IMR-90 (cell line): Measurements from ENCODE around the gene POU2AF2.

ENCODE experiments used
- MXI1 ChIP-seq: IDR thresholded peaks from 2 replicates; pipeline ENCODE4 v1.6.1; 2012; ENCODE audit warnings: low read depth, mild to moderate bottlenecking, low read length, moderate library complexity, borderline replicate concordance
- POLR2A ChIP-seq: IDR thresholded peaks from 2 replicates; pipeline ENCODE4 v1.6.1; 2012; ENCODE audit warnings: mild to moderate bottlenecking, low read depth, low read length
- RAD21 ChIP-seq: IDR thresholded peaks from 2 replicates; pipeline ENCODE4 v1.6.1; 2012; ENCODE audit warnings: low read length, improper control_type of control experiment
- RCOR1 ChIP-seq: IDR thresholded peaks from 2 replicates; pipeline ENCODE4 v1.6.1; 2012; ENCODE audit warnings: mild to moderate bottlenecking, low read length, improper control_type of control experiment; ENCODE audit not compliant: insufficient replicate concordance
- SMC3 ChIP-seq: fragments of 150-350 bp; IDR thresholded peaks from 2 replicates; pipeline ENCODE4 v1.6.1; 2016; ENCODE audit warnings: low read depth, mild to moderate bottlenecking, antibody characterized with exemption, low read length, moderate library complexity
- TF ChIP-seq, protein P1 (sequence below): conservative IDR thresholded peaks from 2 replicates; pipeline ENCODE4 v1.5.1; 2012; ENCODE audit warnings: mild to moderate bottlenecking, low read depth, low read length, improper control_type of control experiment

- no peak for TF ChIP-seq RAD21
- TF ChIP-seq POLR2A: no peak
- TF ChIP-seq, protein P1, sequence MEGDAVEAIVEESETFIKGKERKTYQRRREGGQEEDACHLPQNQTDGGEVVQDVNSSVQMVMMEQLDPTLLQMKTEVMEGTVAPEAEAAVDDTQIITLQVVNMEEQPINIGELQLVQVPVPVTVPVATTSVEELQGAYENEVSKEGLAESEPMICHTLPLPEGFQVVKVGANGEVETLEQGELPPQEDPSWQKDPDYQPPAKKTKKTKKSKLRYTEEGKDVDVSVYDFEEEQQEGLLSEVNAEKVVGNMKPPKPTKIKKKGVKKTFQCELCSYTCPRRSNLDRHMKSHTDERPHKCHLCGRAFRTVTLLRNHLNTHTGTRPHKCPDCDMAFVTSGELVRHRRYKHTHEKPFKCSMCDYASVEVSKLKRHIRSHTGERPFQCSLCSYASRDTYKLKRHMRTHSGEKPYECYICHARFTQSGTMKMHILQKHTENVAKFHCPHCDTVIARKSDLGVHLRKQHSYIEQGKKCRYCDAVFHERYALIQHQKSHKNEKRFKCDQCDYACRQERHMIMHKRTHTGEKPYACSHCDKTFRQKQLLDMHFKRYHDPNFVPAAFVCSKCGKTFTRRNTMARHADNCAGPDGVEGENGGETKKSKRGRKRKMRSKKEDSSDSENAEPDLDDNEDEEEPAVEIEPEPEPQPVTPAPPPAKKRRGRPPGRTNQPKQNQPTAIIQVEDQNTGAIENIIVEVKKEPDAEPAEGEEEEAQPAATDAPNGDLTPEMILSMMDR: no peak
- TF ChIP-seq SMC3: no peak
- no peak for TF ChIP-seq MXI1
- TF ChIP-seq RCOR1: no peak
Observed at GRCh38 chr11:111322534-111322933, 77.0 kb downstream of the POU2AF2 start.
